Ureter (tissue), 1 donor: Measurements from ENCODE around the gene SOX2. TPM values are rescaled to one million over a fixed set of nuclear protein-coding genes. Genes with fewer than 3 reads are reported as not detected.

Source experiments
- DNase-seq: peaks from one replicate; pipeline ENCODE4 v3.0.0-alpha.2; 2020; ENCODE audit warnings: low spot score
- total RNA-seq: library from RNA; stranded (reverse); gene quantifications from one replicate; pipeline ENCODE4 v1.2.4, GENCODE V29; 2023
- donor health status: DM: yes; HTN: yes; CAD: no.

SOX2 gene
- total RNA-seq, 1 donor from 2014 or later, result 0.16 TPM

GRCh38 chr3:181704421-181705085, 7.2 kb upstream of the SOX2 start:
- DNase-seq, result no peak

GRCh38 chr3:181705086-181705480, 6.6 kb upstream of the SOX2 start:
- DNase-seq, result no peak

- DNase-seq, result no peak
Observed at GRCh38 chr3:181707980-181708379, 3.7 kb upstream of the SOX2 start.

- DNase-seq, result peak; percentile 69
Observed at GRCh38 chr3:181709537-181710279, 2.0 kb upstream of the SOX2 start.

GRCh38 chr3:181710345-181711291, 1.1 kb upstream of the SOX2 start:
- no peak for DNase-seq

GRCh38 chr3:181712226-181712552, 464 bp downstream of the SOX2 start:
- DNase-seq, result no peak

DNA sequence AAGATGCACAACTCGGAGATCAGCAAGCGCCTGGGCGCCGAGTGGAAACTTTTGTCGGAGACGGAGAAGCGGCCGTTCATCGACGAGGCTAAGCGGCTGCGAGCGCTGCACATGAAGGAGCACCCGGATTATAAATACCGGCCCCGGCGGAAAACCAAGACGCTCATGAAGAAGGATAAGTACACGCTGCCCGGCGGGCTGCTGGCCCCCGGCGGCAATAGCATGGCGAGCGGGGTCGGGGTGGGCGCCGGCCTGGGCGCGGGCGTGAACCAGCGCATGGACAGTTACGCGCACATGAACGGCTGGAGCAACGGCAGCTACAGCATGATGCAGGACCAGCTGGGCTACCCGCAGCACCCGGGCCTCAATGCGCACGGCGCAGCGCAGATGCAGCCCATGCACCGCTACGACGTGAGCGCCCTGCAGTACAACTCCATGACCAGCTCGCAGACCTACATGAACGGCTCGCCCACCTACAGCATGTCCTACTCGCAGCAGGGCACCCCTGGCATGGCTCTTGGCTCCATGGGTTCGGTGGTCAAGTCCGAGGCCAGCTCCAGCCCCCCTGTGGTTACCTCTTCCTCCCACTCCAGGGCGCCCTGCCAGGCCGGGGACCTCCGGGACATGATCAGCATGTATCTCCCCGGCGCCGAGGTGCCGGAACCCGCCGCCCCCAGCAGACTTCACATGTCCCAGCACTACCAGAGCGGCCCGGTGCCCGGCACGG, 991 bp downstream of the SOX2 start:
- DNase-seq, result no peak

- DNase-seq, result no peak
Observed at GRCh38 chr3:181713280-181713647, 1.5 kb downstream of the SOX2 start.

DNA sequence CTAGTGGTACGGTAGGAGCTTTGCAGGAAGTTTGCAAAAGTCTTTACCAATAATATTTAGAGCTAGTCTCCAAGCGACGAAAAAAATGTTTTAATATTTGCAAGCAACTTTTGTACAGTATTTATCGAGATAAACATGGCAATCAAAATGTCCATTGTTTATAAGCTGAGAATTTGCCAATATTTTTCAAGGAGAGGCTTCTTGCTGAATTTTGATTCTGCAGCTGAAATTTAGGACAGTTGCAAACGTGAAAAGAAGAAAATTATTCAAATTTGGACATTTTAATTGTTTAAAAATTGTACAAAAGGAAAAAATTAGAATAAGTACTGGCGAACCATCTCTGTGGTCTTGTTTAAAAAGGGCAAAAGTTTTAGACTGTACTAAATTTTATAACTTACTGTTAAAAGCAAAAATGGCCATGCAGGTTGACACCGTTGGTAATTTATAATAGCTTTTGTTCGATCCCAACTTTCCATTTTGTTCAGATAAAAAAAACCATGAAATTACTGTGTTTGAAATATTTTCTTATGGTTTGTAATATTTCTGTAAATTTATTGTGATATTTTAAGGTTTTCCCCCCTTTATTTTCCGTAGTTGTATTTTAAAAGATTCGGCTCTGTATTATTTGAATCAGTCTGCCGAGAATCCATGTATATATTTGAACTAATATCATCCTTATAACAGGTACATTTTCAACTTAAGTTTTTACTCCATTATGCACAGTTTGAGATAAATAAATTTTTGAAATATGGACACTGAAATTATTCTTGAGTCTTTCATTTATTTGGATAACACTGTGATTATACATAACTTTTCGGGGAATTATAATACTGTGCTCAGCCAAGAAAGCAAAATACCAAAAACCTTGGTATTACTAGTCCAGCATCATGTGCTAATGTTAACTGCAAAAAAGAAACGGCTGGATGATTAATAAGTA, 2.2 kb downstream of the SOX2 start:
- no peak for DNase-seq

DNA sequence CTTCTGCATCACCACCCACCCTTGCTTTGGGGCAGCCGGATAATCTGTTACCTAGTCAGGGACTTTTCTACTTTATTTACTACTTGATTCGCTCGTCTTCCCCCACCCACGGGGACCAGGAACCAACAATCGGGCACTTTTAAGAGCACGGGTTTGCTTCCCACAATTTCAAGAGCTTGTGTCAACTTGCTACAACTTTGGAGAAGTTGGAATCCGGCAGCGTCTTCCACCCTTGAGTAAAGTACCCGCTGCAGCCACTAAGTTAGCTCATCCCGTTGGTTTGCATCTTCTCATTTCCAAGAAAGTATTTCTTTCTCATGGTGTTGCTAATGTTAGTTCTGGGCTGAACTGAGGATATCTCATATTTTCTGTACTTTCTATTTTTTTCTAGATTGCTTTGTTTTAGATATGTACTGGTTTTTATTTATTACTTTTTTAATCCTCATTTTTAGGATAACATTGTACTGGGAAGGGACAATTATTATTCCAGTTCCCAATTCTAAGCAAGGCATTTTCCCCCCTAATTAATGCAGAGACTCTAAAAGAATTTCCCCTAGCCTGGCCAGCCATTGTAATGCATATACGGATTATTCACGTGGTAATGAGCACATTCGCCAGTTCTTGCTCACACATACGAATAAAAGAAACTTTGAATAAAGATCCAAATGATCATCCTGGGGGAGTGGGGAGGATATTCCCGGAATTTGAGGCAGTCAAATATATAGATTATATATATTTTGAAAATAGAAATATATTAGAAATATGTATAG, 4.0 kb downstream of the SOX2 start:
- no peak for DNase-seq

DNA sequence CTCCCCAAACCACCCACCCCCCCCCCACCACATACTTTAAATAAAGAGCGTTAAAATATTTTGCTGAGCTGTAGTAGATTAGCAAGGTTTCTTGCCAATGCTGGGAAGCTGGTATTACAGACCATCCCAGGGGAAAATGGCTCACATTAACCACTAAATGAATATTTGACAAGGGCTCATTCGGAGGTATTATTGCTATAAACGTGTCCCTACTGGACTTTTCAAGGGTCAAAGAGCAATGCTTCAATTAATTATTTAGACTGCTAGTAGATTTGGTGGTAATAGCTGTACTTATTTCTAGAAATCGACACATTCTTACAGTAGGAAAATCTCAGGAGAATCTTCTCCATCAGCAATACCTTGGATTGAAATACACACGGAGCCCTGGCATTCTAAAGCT, 5.2 kb downstream of the SOX2 start:
- DNase-seq, result no peak

- no peak for DNase-seq
Observed at GRCh38 chr3:181717549-181718171, 5.9 kb downstream of the SOX2 start.

- DNase-seq, result no peak
Observed at GRCh38 chr3:181718369-181718768, 6.6 kb downstream of the SOX2 start.

GRCh38 chr3:181718987-181719911, 7.5 kb downstream of the SOX2 start:
- no peak for DNase-seq

DNA sequence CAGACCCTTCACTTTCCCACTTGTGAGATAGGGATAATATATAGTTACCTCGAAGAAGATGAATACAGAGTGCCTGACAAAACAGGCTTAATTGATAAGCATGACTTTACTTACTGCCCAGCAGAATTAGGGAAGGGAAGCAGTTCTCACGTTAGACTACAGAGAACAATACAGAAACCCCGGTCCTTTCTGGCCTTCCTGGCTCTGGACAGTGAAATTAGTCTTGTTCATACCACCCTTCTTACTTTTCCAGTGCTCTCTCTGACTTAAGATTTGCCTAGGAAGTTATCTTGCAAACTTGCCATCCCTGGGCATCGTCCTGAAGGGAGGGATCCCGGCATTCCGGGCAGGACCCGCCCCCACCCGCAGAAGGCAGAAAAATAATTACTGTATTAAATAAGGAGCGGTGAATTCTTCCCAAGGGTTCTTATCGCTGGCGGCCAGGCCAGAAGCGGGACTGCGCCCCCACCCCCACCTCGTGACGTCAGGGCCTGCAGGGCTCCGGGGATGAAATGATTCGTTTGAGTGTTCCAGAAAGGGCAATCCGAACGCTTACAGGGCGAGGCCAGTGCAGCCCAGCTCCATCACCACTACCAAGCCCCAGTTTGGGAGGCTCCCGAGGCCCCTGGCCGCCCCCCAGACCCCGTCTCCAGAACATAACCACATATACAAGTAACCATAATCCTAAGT, 8.4 kb downstream of the SOX2 start:
- no peak for DNase-seq

DNA sequence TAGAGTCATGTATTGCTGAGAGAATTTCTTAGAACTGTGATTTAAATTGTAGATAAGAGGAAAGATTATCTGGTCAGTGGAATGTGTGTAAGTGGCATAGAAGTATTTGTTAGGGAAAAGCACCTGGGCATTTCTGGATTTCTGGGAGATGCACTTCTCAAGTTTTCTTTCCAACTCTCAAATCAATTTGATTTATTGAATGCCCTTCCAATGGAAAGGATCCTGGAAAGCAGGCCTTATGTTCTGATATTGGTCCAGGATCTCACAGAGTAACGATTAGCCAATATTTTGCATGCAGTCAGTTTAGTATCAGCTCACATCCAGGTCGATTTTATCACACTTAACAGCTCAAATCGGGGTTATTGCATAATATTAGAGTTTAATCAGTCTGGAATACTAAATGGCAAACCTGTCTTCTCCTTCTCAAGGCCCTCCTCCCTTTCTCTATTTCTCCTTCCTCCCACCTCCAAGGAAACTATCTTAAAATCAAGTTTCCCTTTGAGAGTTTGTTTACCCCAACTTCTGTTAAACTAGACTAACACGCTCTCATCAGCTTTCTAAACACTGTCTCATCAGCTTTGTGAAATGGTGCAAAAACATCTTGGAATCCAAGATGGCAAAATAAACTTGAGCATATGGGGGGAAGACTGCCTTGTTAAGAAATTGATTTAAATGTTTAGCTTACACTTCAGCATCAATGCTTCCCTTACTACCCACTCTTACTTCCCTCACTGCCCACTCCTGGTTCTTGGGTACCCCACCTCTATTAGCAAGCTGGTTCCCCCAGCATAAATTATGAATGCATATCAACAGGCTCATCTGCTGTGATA, 9.5 kb downstream of the SOX2 start:
- no peak for DNase-seq

- DNase-seq, result no peak
Observed at GRCh38 chr3:181722156-181722555, 10.4 kb downstream of the SOX2 start.
